Stomach (tissue), 9 donors: ENCODE results near the gene SLC38A6. TPM values are rescaled to one million over a fixed set of nuclear protein-coding genes. Genes with fewer than 3 reads are reported as not detected.

Experiments used
- DNase-seq, 2 donors: peaks; one replicate each; pipeline versions ENCODE4 v3.0.0 to v3.0.0-alpha.2; 2013 to 2019
- H3K27ac ChIP-seq, 5 donors: fragments of 200-600 bp in 4 of 5; sonication (generic) in 4 of 5; one replicate each; pipeline ENCODE4 v1.5.1; 2013 to 2019; ENCODE audit warnings: mild to moderate bottlenecking in 1 of 5, moderate library complexity in 1 of 5
- H3K27me3 ChIP-seq, 3 donors: fragments of 200-600 bp; sonication (generic); one replicate each; pipeline ENCODE4 v1.5.1; 2017 to 2019; ENCODE audit warnings: mixed run types in 1 of 3
- H3K36me3 ChIP-seq, 4 donors: fragments of 200-600 bp; sonication (generic); 1 replicate in 3 of 4; 2 replicates in 1 of 4; pipeline ENCODE4 v1.5.1; 2016 to 2019
- H3K4me1 ChIP-seq, 4 donors: fragments of 200-600 bp; sonication (generic); one replicate each; pipeline ENCODE4 v1.5.1; 2016 to 2019
- H3K4me3 ChIP-seq, 4 donors: fragments of 200-600 bp; sonication (generic) in 3 of 4; one replicate each; pipeline ENCODE4 v1.5.1; 2016 to 2019; ENCODE audit warnings: mild to moderate bottlenecking in 1 of 4
- H3K9me3 ChIP-seq, 4 donors: fragments of 200-600 bp; sonication (generic); one replicate each; pipeline ENCODE4 v1.5.1; 2016 to 2019
- CTCF ChIP-seq, 7 experiments: fragments of 450-650 bp in 4 of 7; fragments of 200-600 bp in 3 of 7; sonication (generic) in 3 of 7; IDR thresholded peaks; one replicate each; pipeline ENCODE4 v1.5.1; 2016 to 2019; ENCODE audit warnings: antibody characterized with exemption in 7 of 7, control low read depth in 2 of 7, mild to moderate bottlenecking in 1 of 7
- EP300 ChIP-seq: sonication (generic); formaldehyde crosslinking; IDR thresholded peaks from one replicate; pipeline ENCODE4 v1.6.1; 2017; ENCODE audit warnings: antibody characterized with exemption
- POLR2A ChIP-seq, 4 donors: fragments of 450-650 bp; IDR thresholded peaks; one replicate each; pipeline ENCODE4 v1.6.1; 2016; ENCODE audit warnings: antibody characterized with exemption in 4 of 4, control low read depth in 2 of 4, mild to moderate bottlenecking in 1 of 4, moderate library complexity in 1 of 4
- POLR2AphosphoS5 ChIP-seq, 3 donors: sonication (generic); formaldehyde crosslinking; IDR thresholded peaks; one replicate each; pipeline ENCODE4 v1.6.1; 2016; ENCODE audit warnings: antibody characterized with exemption in 3 of 3
- WGBS, 5 donors: extraction: QIAGEN DNeasy Blood & Tissue Kit in 3 of 5; methylation state at CpG; one replicate each; pipeline versions ENCODE4 v1.1.5 to v1.1.7; 2013 to 2018; 5-methylcytosine and 5-hydroxymethylcytosine counted together
- intact Hi-C: fragments of 100-400 bp; cut with DNase I; formaldehyde crosslinking; loops from one replicate; pipeline ENCODE4 v1.15.1; 2023; ENCODE audit warnings: low total_unique reads
- polyA plus RNA-seq, 3 donors: library from polyadenylated mRNA; stranded (reverse); fragments of 200-250 nt; gene quantifications; one replicate each; pipeline ENCODE4 v1.2.3, GENCODE V29; 2013
- total RNA-seq, 5 donors: library from RNA; depleted of rRNA; stranded (reverse); fragments of >200 nt; gene quantifications; one replicate each; pipeline versions ENCODE4 v1.1.0 to v1.2.3, GENCODE V29; 2014 to 2016
- donor health status: healthy with polysubstance abuse.
- donor health status: Bipolar disorder and iron deficiency.
- donor health status: healthy.

Gene SLC38A6
- total and polyA plus RNA-seq, 8 donors, result 2.9 to 45.9 (median 7.6) TPM; not detected in 1

DNA sequence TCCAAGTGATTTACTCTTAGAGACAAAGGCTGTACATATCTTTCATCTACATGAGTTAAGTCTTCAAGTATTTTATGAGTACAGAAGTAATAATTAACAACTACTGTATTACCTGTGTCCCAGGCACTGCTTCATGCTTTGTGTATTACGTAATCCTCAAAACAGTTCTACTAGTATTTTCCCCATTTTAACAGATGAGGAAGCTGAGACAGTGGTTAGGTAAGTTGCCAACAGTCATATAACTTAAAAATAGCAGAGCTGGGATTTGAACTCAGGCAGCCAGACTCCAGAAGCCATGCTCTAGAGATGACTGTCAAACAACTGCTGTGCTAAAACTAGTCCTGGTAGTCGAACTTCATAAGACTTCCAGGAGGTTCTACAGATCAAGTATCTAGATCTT, 10.9 kb upstream of the SLC38A6 start:
- H3K4me3 ChIP-seq, result no peak overlapping the region
- no peaks in the 10 kb centered on the region for H3K27me3 ChIP-seq
- 85 to 92% (median 89%) methylated on average over 2 of the region's 2 CpGs for WGBS, 5 donors
- DNase-seq, result no peak
- intact Hi-C loops, result no loop called here
- H3K9me3 ChIP-seq, result no peaks in the 10 kb centered on the region
- H3K36me3 ChIP-seq, result peaks cover 3 to 26% (median 9%) of the 10 kb centered on the region in 4 donors
- H3K27ac ChIP-seq, result no peak overlapping the region
- TF ChIP-seq CTCF (IDR thresholded peaks at IDR 0.05) (no peak), EP300 (no peak), POLR2AphosphoS5 (IDR thresholded peaks at IDR 0.05) (no peak), POLR2A (IDR thresholded peaks at IDR 0.05) (no peak)
- no peaks in the 10 kb centered on the region for H3K4me1 ChIP-seq

DNA sequence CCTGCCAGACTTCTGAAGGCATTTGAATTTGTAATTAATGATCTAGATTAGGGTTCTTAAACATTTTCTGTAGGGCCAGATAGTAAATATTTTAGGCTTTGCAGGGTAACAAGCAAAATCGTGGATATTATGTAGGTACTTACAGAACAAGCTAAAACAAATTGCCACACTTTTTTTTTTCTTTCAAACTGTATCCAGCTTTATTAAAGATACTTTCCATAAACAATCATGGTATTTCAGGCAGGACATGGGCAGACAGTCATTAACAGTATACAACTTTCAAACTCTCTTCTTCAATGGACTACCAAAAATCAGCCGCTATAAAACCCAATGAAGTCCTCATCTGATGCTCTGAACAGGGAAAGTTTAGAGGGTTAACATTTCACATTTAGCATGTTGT, 9.8 kb upstream of the SLC38A6 start:
- DNase-seq, result no peak
- H3K4me3 ChIP-seq, result no peak overlapping the region
- 11 to 24% (median 14%) methylated on average over 2 of the region's 2 CpGs for WGBS, 5 donors
- no peaks in the 10 kb centered on the region for H3K27me3 ChIP-seq
- H3K36me3 ChIP-seq, result peaks cover 6 to 37% (median 19%) of the 10 kb centered on the region in 4 donors
- H3K9me3 ChIP-seq, result no peaks in the 10 kb centered on the region
- TF ChIP-seq CTCF (IDR thresholded peaks at IDR 0.05) (no peak), POLR2A (IDR thresholded peaks at IDR 0.05) (no peak), EP300 (no peak), POLR2AphosphoS5 (IDR thresholded peaks at IDR 0.05) (no peak)
- H3K4me1 ChIP-seq, result no peaks in the 10 kb centered on the region
- no peak overlapping the region for H3K27ac ChIP-seq
- intact Hi-C loops, result no loop called here

DNA sequence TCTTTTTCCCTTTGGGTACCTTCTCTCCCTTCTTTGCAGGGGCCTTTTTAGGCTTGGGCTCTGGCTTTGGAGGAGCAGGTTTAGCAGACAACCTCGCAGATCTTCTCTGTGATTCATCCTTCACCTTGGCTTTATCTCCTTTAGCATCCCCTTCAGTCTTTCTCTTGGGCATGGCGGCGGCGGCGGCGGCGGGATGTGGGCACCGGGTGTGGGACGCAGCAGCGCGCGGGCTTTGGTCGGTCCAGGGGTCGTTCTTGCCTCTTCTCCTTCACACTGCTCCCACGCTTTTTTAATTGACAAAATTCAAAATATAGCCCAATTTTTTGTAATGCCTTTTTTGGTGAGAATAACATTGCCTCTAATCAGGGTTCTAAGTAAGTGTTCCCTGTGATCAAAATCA, 8.8 kb upstream of the SLC38A6 start:
- TF ChIP-seq POLR2AphosphoS5 (IDR thresholded peaks at IDR 0.05) (no peak), POLR2A (IDR thresholded peaks at IDR 0.05) (no peak), EP300 (no peak), CTCF (IDR thresholded peaks at IDR 0.05) (no peak)
- Histone ChIP-seq H3K9me3 (no peaks in the 10 kb centered on the region), H3K4me3 (no peak overlapping the region), H3K27ac (no peak overlapping the region), H3K4me1 (peaks cover 0 to under 1% (median 0%) of the 10 kb centered on the region in 4 donors), H3K36me3 (peaks cover 6 to 40% (median 24%) of the 10 kb centered on the region in 4 donors), H3K27me3 (no peaks in the 10 kb centered on the region)
- DNase-seq, result no peak
- intact Hi-C loops, result no loop called here
- WGBS, 5 donors, result 96 to 99% (median 98%) methylated on average over 15 of the region's 15 CpGs

- H3K36me3 ChIP-seq, result peaks cover 6 to 40% (median 24%) of the 10 kb centered on the region in 4 donors
- H3K4me3 ChIP-seq, result no peak overlapping the region
- DNase-seq, result no peak
- H3K27me3 ChIP-seq, result no peaks in the 10 kb centered on the region
- TF ChIP-seq EP300 (no peak), POLR2AphosphoS5 (IDR thresholded peaks at IDR 0.05) (no peak), POLR2A (IDR thresholded peaks at IDR 0.05) (no peak), CTCF (IDR thresholded peaks at IDR 0.05) (no peak)
- H3K4me1 ChIP-seq, result peaks cover 0 to 8% (median 4%) of the 10 kb centered on the region in 4 donors
- no peaks in the 10 kb centered on the region for H3K9me3 ChIP-seq
- intact Hi-C loops, result no loop called here
- H3K27ac ChIP-seq, result no peak overlapping the region
- WGBS, 5 donors, result 95 to 100% (median 98%) methylated on average over 3 of the region's 3 CpGs
These were observed 8.0 kb upstream of the SLC38A6 start for GRCh38 chr14:60973070-60973469.
